ENCODE results near the gene SSBP3. TPM values are rescaled to one million over a fixed set of nuclear protein-coding genes. Genes with fewer than 3 reads are reported as not detected.

SSBP3 gene
- total and polyA plus RNA-seq, 2 of the 13 experiments (the other 11 are each of a cell fraction or from before 2014, with no cell fraction given), result 8.5 to 17.6 TPM

- ATAC-seq (no peak), FAIRE-seq (no peak), DNase-seq (ENCODE audit: low spot score) (no peak)
- H3K79me2 ChIP-seq (ENCODE audit: insufficient read depth, low read length), result peaks cover 13% of the 10 kb centered on the region
- POLR2A ChIA-PET, result no interaction called here
- no peak overlapping the region for H3K4me3 ChIP-seq (replicated peaks in 1 of 3; ENCODE audit: insufficient read depth in 1 of 3, low read depth in 2 of 3, low read length in 3 of 3)
- in situ Hi-C loops (cut with HindIII; ENCODE audit: extremely low pct_ligation_motif_present, low pct_unique_long_range_greater_than_20kb) (no loop called here), intact Hi-C loops (cut with micrococcal nuclease; ENCODE audit: unreplicated experiment) (no loop called here)
- 0 out of 5 replicates have a peak, but pooled peaks cover 0 to 3% of the 10 kb centered on the region in 2 experiments for H3K36me3 ChIP-seq (replicated peaks in 1 of 2; ENCODE audit: control insufficient read depth in 1 of 2, insufficient read depth in 2 of 2, low read length in 2 of 2)
- H3K9me3 ChIP-seq (ENCODE audit: low read length), result no peaks in the 10 kb centered on the region
- H3K4me1 ChIP-seq (ENCODE audit: insufficient read depth, low read length), result peaks cover 40% of the 10 kb centered on the region
- BruUV-seq (replicated peaks), result no TSS peak
- WGBS (ENCODE audit: low lambda C conversion rate), result 94% methylated on average over 12 of the region's 12 CpGs
- H2AFZ ChIP-seq (ENCODE audit: low read length), result no peak overlapping the region
- H3K27me3 ChIP-seq (ENCODE audit: control insufficient read depth in 1 of 2, insufficient read depth in 2 of 2, low read length in 2 of 2), result no peaks in the 10 kb centered on the region
- H4K20me1 ChIP-seq (ENCODE audit: insufficient read depth, low read length), result 0 out of 2 replicates have a peak, but pooled peaks cover 5% of the 10 kb centered on the region
- no peak overlapping the region for H3K27ac ChIP-seq (ENCODE audit: extremely low read length, insufficient read depth, low read length)
- no peak overlapping the region for H3K4me2 ChIP-seq (ENCODE audit: low read depth, low read length)
- no peak overlapping the region for H3K9ac ChIP-seq (ENCODE audit: insufficient read depth, low read depth, low read length)
- CTCF ChIA-PET (ENCODE audit: low intra/inter-chr PET ratio, low total read pairs), result no interaction called here
- TF ChIP-seq ZNF720 (CRISPR knock-in tag; IDR thresholded peaks at IDR 0.05) (no peak), MTA1 (CRISPR knock-in tag; IDR thresholded peaks at IDR 0.05; ENCODE audit: borderline replicate concordance) (no peak), ZNF576 (CRISPR knock-in tag; IDR thresholded peaks at IDR 0.05) (no peak), ARID5B (CRISPR knock-in tag; IDR thresholded peaks at IDR 0.05) (no peak), ZNF652 (CRISPR knock-in tag; IDR thresholded peaks at IDR 0.05; ENCODE audit: borderline replicate concordance, low read depth) (no peak), NCOA2 (CRISPR knock-in tag; IDR thresholded peaks at IDR 0.05) (no peak), GRHL1 (CRISPR knock-in tag; conservative IDR thresholded peaks at IDR 0.05) (no peak), ZNF280D (CRISPR knock-in tag; IDR thresholded peaks at IDR 0.05) (no peak)
- TF ChIP-seq, protein P1, sequence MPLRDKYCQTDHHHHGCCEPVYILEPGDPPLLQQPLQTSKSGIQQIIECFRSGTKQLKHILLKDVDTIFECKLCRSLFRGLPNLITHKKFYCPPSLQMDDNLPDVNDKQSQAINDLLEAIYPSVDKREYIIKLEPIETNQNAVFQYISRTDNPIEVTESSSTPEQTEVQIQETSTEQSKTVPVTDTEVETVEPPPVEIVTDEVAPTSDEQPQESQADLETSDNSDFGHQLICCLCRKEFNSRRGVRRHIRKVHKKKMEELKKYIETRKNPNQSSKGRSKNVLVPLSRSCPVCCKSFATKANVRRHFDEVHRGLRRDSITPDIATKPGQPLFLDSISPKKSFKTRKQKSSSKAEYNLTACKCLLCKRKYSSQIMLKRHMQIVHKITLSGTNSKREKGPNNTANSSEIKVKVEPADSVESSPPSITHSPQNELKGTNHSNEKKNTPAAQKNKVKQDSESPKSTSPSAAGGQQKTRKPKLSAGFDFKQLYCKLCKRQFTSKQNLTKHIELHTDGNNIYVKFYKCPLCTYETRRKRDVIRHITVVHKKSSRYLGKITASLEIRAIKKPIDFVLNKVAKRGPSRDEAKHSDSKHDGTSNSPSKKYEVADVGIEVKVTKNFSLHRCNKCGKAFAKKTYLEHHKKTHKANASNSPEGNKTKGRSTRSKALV (CRISPR knock-in tag; IDR thresholded peaks at IDR 0.05), result no peak
- TF ChIP-seq, protein P2, sequence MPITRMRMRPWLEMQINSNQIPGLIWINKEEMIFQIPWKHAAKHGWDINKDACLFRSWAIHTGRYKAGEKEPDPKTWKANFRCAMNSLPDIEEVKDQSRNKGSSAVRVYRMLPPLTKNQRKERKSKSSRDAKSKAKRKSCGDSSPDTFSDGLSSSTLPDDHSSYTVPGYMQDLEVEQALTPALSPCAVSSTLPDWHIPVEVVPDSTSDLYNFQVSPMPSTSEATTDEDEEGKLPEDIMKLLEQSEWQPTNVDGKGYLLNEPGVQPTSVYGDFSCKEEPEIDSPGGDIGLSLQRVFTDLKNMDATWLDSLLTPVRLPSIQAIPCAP (CRISPR knock-in tag; IDR thresholded peaks at IDR 0.05; ENCODE audit: low read depth), result no peak
These were observed 79.4 kb downstream of the SSBP3 start for GRCh38 chr1:54326543-54327385.
